Left colon (tissue), 2 donors: Measurements from ENCODE around the gene GPR161. TPM values are rescaled to one million over a fixed set of nuclear protein-coding genes. Genes with fewer than 3 reads are reported as not detected.
"Not testable (repeated sequence)": the region's sequence is repeated elsewhere in the genome, so short reads cannot be mapped to it uniquely, and the experiment has no call there.

Experiments used
- ATAC-seq: fragments of 200-7000 bp; cut with Tn5 transposase; one replicate; pipeline ENCODE4 v1.9.1; 2020; ENCODE audit warnings: mild to moderate bottlenecking, moderate library complexity
- DNase-seq, 2 donors: peaks; one replicate each; pipeline ENCODE4 v3.0.0-alpha.2; 2020
- intact Hi-C, 2 donors: fragments of 100-400 bp; cut with DNase I in 1 of 2; cut with micrococcal nuclease in 1 of 2; formaldehyde crosslinking; loops; one replicate each; pipeline versions ENCODE4 v1.11.2 to v1.14.0; 2022; cut with DNase I, micrococcal nuclease
- long read RNA-seq: library from polyadenylated mRNA; unstranded; transcript quantifications from one replicate; pipeline ENCODE4 v2.0.0, GENCODE V29; 2021
- total RNA-seq, 2 donors: library from RNA; stranded (reverse); fragmentation: NEBNext Ultra II Directional; extraction: Animal tissue kit (Norgen Biotek cat#: 25700); gene quantifications; one replicate each; pipeline ENCODE4 v1.2.1, GENCODE V29; 2021
- donor health status: DM: no; HTN: no; CAD: no.
- donor health status: DM: yes; HTN: yes; CAD: no.

GPR161 gene
- total RNA-seq, result 1 to 10 TPM; 3.4 to 7.2 TPM
- long read RNA-seq, partial matches to known transcripts, result 6 of 26 reads
- long read RNA-seq, other reads (novel, unspliced or antisense), result 20 of 26 reads

- intact Hi-C loops, result no loop called here
- peak; percentile 59 for ATAC-seq
- DNase-seq, result peak; percentile 39 to 44
Measured at GRCh38 chr1:168136709-168137514, at the start of gene GPR161. Gene GPR161, minus strand, starts transcription at chr1:168136930. Its CDS starts 32,080 bp downstream, at chr1:168104850.

- intact Hi-C loops, ATAC-seq, DNase-seq: not testable (repeated sequence)
Measured at GRCh38 chr1:168181063-168181720, 44.5 kb upstream of the GPR161 start.

GRCh38 chr1:168180148-168180524 lies 43.4 kb upstream of the GPR161 start:
- ATAC-seq, result no peak

GRCh38 chr1:168179438-168180147 lies 42.9 kb upstream of the GPR161 start:
- DNase-seq (no peak), ATAC-seq (peak; percentile 0)
- intact Hi-C loops, result no loop called here

More at GRCh38 chr1:168180148-168180524, 43.4 kb upstream of the GPR161 start:
- intact Hi-C loops, result no loop called here
- no peak for DNase-seq

GRCh38 chr1:168178638-168179437 lies 42.1 kb upstream of the GPR161 start, which contains the start of gene TIPRL:
Gene TIPRL, plus strand, starts transcription at chr1:168178962. Its CDS starts 116 bp downstream, at chr1:168179078.
- peak; percentile 95 to 97 for DNase-seq
- peak; percentile 95 for ATAC-seq
- intact Hi-C loops, result no loop called here

GRCh38 chr1:168178227-168178637 lies 41.5 kb upstream of the GPR161 start:
- ATAC-seq, result no peak
- no peak for DNase-seq
- intact Hi-C loops, result no loop called here

- intact Hi-C loops, result no loop called here
- DNase-seq, result no peak
- ATAC-seq, result no peak
Measured at GRCh38 chr1:168172250-168172915, 35.7 kb upstream of the GPR161 start.

- intact Hi-C loops, result no loop called here
- ATAC-seq (no peak), DNase-seq (no peak)
Measured at GRCh38 chr1:168170564-168171508, 34.1 kb upstream of the GPR161 start.

GRCh38 chr1:168167806-168168205 lies 31.1 kb upstream of the GPR161 start:
- DNase-seq, result no peak
- intact Hi-C loops, result no loop called here
- no peak for ATAC-seq

GRCh38 chr1:168164771-168165170 lies 28.0 kb upstream of the GPR161 start:
- ATAC-seq (no peak), DNase-seq (no peak)
- intact Hi-C loops, result no loop called here

GRCh38 chr1:168163670-168164069 lies 26.9 kb upstream of the GPR161 start:
- ATAC-seq (no peak), DNase-seq (no peak)
- intact Hi-C loops, result no loop called here

- ATAC-seq (no peak), DNase-seq (no peak)
- intact Hi-C loops, result no loop called here
Measured at GRCh38 chr1:168161459-168161858, 24.7 kb upstream of the GPR161 start.

GRCh38 chr1:168159979-168160378 lies 23.2 kb upstream of the GPR161 start:
- no peak for ATAC-seq
- intact Hi-C loops, result no loop called here
- DNase-seq, result no peak

GRCh38 chr1:168159251-168159650 lies 22.5 kb upstream of the GPR161 start:
- DNase-seq (no peak), ATAC-seq (no peak)
- intact Hi-C loops, result no loop called here

- ATAC-seq (no peak), DNase-seq (no peak)
- intact Hi-C loops, result no loop called here
Measured at GRCh38 chr1:168157638-168158037, 20.9 kb upstream of the GPR161 start.

- DNase-seq (no peak), ATAC-seq (no peak)
- intact Hi-C loops, result no loop called here
Measured at GRCh38 chr1:168155910-168156309, 19.2 kb upstream of the GPR161 start.

GRCh38 chr1:168154707-168155106 lies 18.0 kb upstream of the GPR161 start:
- ATAC-seq, DNase-seq, intact Hi-C loops: not testable (repeated sequence)
